Measurements from ENCODE around the gene CUEDC1.

Gene CUEDC1

DNA sequence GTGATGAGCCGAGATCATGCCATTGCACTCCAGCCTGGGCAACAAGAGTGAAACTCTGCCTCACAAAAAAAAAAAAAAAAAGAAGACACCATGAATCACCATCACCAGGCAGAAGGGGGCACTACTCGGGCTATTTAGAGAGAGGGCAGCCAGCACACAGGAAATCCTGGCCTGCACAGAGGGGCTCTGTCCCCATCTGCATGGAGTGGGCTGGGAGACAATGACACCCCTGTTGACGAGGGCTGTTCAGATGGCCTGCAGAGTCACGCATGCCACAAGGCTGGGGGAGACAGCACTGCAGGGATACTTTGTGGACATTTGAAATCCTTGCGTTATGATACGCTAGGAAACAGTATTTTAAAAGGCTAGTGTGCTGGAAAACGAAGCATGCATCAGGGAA is 48.3 kb downstream of the CUEDC1 start:
- no peak overlapping the region for H3K4me3 ChIP-seq
- H3K27ac ChIP-seq = no peak overlapping the region
- DNase-seq (ENCODE audit: low spot score) = no peak
- TF ChIP-seq, protein P1, sequence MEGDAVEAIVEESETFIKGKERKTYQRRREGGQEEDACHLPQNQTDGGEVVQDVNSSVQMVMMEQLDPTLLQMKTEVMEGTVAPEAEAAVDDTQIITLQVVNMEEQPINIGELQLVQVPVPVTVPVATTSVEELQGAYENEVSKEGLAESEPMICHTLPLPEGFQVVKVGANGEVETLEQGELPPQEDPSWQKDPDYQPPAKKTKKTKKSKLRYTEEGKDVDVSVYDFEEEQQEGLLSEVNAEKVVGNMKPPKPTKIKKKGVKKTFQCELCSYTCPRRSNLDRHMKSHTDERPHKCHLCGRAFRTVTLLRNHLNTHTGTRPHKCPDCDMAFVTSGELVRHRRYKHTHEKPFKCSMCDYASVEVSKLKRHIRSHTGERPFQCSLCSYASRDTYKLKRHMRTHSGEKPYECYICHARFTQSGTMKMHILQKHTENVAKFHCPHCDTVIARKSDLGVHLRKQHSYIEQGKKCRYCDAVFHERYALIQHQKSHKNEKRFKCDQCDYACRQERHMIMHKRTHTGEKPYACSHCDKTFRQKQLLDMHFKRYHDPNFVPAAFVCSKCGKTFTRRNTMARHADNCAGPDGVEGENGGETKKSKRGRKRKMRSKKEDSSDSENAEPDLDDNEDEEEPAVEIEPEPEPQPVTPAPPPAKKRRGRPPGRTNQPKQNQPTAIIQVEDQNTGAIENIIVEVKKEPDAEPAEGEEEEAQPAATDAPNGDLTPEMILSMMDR (IDR thresholded peaks at IDR 0.05) = no peak

DNA sequence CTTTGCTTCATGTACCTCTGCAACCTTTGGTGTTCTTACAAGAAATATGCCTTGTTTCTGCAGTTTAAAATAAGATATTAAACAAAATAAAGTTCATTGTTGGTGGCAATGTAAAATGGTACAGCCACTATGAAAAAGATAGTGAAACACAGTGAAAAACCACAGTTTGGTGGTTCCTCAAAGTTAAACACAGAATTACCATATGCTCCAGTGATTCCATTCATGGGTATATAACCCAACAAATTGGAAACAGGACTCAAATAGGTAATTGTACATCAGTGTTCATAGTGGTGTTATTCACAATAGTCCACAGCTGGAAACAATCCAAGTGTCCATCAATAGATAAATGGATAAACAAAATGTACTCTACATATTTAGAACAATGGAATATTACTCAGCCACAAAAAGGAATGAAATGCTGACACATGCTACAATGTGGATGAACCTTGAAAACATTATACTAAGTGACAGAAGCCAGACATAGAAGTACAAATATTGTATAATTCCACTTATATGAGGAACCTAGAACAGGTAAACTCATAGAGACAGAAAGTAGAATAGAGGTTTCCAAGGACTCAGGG is 49.2 kb downstream of the CUEDC1 start:
- H3K27ac ChIP-seq = no peak overlapping the region
- TF ChIP-seq, protein P1 (IDR thresholded peaks at IDR 0.05) = no peak
- no peak overlapping the region for H3K4me3 ChIP-seq
- no peak for DNase-seq (ENCODE audit: low spot score)

DNA sequence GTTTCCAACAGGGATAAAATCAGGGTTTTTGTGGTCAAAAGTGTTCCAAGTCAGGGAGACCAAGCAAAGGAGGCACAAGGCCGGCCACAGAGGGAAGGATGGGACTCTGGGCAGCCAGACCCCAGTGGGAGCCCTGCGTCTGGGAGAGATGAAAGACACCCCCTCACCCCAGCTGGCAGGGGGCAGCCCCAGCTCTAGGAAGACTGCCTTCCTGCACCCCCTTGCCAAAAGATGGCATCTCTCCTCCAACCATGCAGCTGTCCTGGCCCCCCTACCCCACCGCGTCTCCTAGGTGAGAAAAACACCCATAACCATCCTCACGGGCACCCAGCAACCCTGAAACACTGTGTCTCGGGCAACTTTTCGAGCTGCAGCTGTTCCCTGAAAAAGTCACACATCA is 51.3 kb downstream of the CUEDC1 start:
- no peak for DNase-seq (ENCODE audit: low spot score)
- H3K27ac ChIP-seq = peak overlapping the region; percentile 63 to 91
- TF ChIP-seq, protein P1 (IDR thresholded peaks at IDR 0.05) = no peak
- H3K4me3 ChIP-seq = no peak overlapping the region

DNA sequence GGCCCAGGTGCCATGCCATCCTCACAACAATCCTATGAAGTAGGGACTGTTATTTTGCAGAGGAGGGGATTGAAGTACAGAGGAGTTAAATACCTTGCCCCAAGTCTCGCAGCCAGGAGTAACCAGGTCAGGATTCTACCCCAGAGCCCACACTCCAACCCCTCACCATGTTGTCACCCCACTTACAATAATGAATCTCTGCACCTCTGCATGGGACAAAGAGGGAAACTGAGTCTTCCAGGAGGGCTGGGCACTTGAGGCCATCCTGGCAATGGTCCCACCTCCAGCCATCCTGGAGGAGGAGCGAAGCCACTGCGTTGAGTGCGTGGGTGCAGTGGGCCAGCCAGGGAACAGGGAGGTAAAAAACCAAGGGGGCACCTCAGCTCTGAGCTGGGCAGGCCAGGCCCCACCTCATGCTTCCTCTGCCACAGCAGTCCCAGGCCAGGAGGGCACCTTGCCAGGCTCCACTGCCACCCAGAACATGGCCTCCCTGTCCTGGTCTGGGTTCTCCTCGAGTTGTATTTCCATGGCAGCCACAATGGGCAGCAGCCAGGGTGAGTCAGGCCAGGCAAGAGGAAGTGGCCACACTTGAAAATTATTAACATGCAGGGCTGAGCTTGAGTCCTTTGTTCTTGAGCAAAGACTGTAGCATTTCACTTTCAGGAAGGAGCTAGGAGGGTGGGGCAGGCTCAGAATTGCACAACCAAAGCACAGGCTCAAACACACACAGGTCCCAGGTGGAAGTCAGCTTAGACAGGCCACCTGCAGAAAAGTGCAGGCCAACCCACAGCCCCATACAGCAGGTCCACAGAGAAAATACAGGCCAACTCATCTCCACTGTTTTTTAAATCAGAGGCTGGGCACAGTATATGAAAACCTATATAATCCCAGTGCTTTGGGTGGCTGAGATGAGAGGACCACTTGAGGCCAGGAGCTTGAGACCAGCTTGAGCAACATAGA is 52.1 kb downstream of the CUEDC1 start:
- H3K27ac ChIP-seq = peak overlapping the region; percentile 63 to 91
- peak; percentile 93 for DNase-seq (ENCODE audit: low spot score)
- peak overlapping the region; percentile 28 for H3K4me3 ChIP-seq
- TF ChIP-seq, protein P1 (IDR thresholded peaks at IDR 0.05) = no peak

DNA sequence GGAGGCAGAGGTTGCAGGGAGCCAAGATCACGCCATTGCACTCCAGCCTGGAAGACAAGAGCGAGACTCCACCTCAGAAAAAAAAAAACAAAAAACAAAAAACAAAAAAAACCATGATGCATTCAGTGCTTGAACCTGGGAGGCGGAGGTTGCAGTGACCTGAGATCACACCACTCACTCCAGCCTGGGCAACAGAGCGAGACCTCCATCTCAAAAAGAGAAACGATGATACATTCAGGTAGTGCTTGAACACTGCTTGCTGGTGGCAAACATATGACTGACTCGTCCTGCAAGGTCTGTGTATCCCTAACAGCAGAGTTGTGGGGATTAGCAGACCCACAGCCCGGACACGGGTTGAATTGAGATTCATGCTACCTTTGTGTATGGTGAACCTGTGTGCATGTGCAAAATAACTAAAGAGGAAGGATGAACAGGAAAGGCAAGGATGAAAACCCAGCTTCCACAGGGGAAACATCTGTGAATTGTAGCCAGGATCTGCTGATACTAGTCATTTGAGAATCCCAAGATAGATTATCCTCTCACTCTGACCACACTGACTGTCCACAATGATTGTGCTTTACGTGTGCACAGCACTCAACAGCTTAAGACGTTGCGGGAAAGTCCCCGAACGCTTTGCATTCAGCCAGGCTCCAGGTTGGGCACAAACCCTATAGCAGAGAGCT is 53.0 kb downstream of the CUEDC1 start:
- peak overlapping the region; percentile 63 to 91 for H3K27ac ChIP-seq
- TF ChIP-seq, protein P1 (IDR thresholded peaks at IDR 0.05) = no peak
- no peak overlapping the region for H3K4me3 ChIP-seq
- DNase-seq (ENCODE audit: low spot score) = no peak

DNA sequence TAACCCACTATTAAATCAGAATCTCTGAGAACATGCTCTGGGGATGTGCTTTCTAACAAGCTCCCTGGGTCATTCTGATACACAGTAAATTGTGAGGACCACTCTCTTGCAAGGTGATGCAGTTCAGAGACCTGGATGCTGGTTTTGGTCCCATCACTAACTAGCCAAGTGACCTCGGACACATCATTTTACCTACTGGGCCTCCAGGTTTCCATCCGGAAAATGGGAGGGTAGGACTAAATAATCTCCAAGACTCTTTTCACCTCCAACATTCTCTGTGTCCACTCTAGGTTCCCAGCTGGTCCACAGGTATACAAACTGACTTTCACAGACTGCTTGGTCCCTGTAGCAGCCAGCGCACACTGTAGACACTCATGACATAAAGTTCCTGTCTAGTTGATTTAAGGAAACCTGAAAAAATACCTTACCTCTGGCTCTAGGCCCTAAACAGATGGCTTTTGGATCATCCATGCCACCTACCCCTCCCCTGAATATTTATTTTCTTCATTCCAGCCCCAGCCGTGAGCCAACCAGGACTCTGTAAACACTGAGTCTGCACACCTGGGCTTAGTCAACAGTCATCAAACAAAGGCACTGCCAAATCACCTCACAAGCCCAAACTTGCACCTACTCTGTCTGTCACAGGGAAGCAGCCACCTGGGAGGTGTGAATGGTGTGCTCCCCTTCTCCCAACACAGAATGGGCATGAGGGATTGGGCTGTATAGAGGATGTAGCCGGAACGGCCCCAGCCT is 54.0 kb downstream of the CUEDC1 start:
- no peak overlapping the region for H3K27ac ChIP-seq
- no peak overlapping the region for H3K4me3 ChIP-seq
- TF ChIP-seq, protein P1 (IDR thresholded peaks at IDR 0.05) = no peak
- no peak for DNase-seq (ENCODE audit: low spot score)
